ENCODE results near the gene YEATS2. TPM values are rescaled to one million over a fixed set of nuclear protein-coding genes. Genes with fewer than 3 reads are reported as not detected.
"Not testable (repeated sequence)": the region's sequence is repeated elsewhere in the genome, so short reads cannot be mapped to it uniquely, and the experiment has no call there.

The YEATS2 gene
- total RNA-seq, 1 donor from 2014 or later: 37.7 TPM

GRCh38 chr3:183776451-183776850, 78.9 kb downstream of the YEATS2 start:
- not testable (repeated sequence) for DNase-seq (ENCODE audit: low spot score)

GRCh38 chr3:183777016-183777618, 79.5 kb downstream of the YEATS2 start:
- DNase-seq (ENCODE audit: low spot score): no peak

GRCh38 chr3:183779896-183780465, 82.4 kb downstream of the YEATS2 start:
- no peak for DNase-seq (ENCODE audit: low spot score)

GRCh38 chr3:183781246-183781645, 83.6 kb downstream of the YEATS2 start:
- no peak for DNase-seq (ENCODE audit: low spot score)

- DNase-seq (ENCODE audit: low spot score): no peak
These were observed 85.1 kb downstream of the YEATS2 start for GRCh38 chr3:183782576-183783276.

- DNase-seq (ENCODE audit: low spot score): not testable (repeated sequence)
These were observed 86.9 kb downstream of the YEATS2 start for GRCh38 chr3:183784503-183784902.

- DNase-seq (ENCODE audit: low spot score): no peak
These were observed 92.2 kb downstream of the YEATS2 start for GRCh38 chr3:183789826-183790225.

GRCh38 chr3:183790700-183791099, 93.1 kb downstream of the YEATS2 start:
- DNase-seq (ENCODE audit: low spot score): no peak

- no peak for DNase-seq (ENCODE audit: low spot score)
These were observed 95.4 kb downstream of the YEATS2 start for GRCh38 chr3:183792976-183793375.

GRCh38 chr3:183794452-183794851, 96.9 kb downstream of the YEATS2 start:
- no peak for DNase-seq (ENCODE audit: low spot score)

GRCh38 chr3:183796372-183796771, 98.8 kb downstream of the YEATS2 start:
- no peak for DNase-seq (ENCODE audit: low spot score)

- no peak for DNase-seq (ENCODE audit: low spot score)
These were observed 100.4 kb downstream of the YEATS2 start for GRCh38 chr3:183797996-183798395.

GRCh38 chr3:183799461-183799860, 101.9 kb downstream of the YEATS2 start:
- no peak for DNase-seq (ENCODE audit: low spot score)

- no peak for DNase-seq (ENCODE audit: low spot score)
These were observed 102.8 kb downstream of the YEATS2 start for GRCh38 chr3:183800243-183800863.

GRCh38 chr3:183801601-183802000, 104.0 kb downstream of the YEATS2 start:
- no peak for DNase-seq (ENCODE audit: low spot score)

- DNase-seq (ENCODE audit: low spot score): no peak
These were observed 105.4 kb downstream of the YEATS2 start for GRCh38 chr3:183802989-183803388.

GRCh38 chr3:183807209-183807728, 109.7 kb downstream of the YEATS2 start:
- no peak for DNase-seq (ENCODE audit: low spot score)

GRCh38 chr3:183807881-183808280, 110.3 kb downstream of the YEATS2 start:
- no peak for DNase-seq (ENCODE audit: low spot score)

- no peak for DNase-seq (ENCODE audit: low spot score)
These were observed 110.8 kb downstream of the YEATS2 start for GRCh38 chr3:183808355-183808754.

GRCh38 chr3:183809270-183809669, 111.7 kb downstream of the YEATS2 start:
- no peak for DNase-seq (ENCODE audit: low spot score)

GRCh38 chr3:183810643-183811594, 113.3 kb downstream of the YEATS2 start:
- DNase-seq (ENCODE audit: low spot score): no peak
